ENCODE measurements around the gene ABCG1.

Gene ABCG1

DNA sequence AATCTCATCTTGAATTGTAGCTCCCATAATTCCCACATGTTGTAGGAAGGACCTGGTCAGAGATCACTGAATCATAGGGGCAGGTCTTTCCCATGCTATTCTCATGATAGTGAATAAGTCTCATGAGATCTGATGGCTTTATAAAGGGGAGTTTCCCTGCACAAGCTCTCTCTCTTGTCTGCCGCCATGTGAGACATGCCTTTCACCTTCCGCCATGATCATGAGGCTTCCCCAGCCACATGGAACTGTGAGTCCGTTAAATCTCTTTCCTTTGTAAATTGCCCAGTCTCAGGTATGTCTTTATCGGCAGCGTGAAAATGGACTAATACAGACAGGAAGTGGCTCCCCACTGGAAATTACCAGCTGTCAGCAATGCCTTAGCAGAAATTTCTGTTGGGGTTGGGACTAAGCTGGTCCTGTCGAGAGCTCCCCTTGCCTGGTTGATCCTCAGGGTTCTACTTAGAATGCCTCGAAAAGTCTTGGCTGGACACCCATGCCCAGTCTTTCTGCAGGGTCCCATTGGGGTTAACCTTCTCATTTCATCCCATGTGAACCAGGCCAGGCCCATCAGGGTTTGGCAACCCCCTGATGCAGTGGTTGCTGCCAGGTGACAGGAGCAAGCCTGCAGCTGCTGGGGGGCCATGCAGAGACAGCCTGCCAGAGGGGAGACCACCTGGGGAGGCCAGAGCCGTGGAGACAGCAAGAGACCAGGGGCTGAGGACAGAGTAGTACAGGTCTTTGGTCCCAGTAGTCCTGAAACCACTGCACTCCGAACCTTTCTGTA, 2.8 kb upstream of the ABCG1 start:
- no peak for DNase-seq

DNA sequence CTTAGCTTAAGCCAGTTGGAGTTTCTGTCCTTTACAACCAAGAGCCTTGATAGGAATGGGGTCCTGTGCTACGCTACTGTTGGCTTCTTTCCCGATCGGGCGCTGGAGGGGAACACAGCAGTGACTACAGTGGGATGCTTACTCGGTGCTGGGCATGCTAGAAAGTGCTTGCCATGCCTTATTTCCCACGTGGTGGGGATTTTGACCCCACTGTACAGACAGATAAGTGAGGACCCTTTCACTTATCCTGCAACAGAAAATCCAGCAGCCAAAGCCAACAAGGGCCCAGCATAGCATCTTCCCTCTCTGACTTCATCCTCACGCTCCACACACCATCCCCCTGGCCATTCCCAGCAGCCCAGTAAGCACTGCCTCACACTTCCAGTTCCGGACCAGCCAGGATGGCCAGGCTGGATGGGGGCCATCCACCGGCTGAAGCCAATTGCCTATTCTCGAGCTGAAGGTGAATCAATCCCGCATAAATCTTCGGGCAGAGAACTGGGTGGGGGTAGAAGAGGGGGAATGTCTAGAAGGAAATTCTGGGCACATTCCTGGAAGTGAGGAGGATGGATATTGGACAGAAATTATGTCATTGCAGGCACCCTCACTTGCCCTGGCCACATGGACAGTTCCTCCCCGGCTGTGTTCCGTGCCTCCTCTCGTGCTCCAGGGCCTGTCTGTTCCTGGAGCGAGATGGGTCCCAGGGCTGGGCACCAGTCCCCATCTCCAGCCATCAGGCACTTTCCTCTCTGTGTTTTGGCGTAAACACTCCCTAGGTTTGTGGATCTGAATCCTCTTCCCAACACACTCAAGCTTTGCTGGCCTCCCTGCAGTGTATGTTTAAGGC, 2.0 kb upstream of the ABCG1 start:
- no peak for DNase-seq

DNA sequence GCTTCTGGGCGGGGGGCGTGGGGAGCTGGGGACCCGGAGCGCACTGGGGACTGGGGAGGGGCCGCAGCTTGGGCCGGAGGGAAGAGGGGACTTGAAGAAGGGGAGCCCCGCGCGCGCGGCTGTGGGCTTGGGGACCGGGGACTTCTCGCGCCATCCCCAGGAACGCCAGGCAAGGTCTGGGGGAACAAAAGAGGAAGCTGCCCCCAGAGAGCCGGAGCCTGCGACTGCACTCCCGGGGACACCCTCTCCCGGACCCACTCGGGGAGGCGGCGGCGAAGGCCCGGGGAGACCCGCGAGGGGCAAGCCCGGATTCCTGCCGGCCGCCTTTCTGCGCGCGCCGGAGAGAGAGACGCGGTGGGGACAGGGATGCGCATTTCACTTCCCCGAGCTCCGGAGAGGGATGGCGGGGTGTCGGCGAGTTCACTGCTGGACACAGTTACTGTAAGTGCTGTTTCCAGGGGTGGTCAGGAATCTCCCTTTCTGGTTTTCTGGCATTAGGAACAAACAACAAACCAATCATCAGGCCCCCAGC, 732 bp downstream of the ABCG1 start:
- no peak for DNase-seq

DNA sequence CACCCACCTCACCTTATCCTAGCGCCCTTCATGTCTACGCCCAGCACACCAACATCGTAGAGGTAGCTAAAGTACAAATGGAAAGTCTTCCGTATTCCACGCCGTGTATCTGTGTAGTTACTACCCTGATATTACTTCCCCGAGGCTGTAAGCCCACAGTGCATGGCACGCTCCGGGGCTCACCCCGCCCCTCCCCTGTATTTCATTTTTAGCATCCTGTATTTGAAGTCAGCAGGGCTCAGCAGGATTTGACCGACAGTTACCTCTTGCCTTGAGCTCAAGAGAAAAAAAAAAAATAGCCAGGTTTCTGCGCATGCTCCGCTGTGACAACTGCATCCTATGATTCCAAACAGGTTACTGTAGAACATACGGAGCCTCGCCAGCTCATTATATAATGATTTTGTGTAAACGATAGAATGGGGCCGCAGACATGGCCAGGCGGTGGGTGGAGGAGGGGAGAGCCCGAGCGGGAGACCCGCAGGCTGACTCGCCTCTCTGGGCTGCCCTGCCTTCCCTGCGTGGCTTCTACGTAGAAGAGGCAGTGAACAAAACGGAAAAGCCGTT, 1.3 kb downstream of the ABCG1 start:
- DNase-seq = peak; percentile 56

DNA sequence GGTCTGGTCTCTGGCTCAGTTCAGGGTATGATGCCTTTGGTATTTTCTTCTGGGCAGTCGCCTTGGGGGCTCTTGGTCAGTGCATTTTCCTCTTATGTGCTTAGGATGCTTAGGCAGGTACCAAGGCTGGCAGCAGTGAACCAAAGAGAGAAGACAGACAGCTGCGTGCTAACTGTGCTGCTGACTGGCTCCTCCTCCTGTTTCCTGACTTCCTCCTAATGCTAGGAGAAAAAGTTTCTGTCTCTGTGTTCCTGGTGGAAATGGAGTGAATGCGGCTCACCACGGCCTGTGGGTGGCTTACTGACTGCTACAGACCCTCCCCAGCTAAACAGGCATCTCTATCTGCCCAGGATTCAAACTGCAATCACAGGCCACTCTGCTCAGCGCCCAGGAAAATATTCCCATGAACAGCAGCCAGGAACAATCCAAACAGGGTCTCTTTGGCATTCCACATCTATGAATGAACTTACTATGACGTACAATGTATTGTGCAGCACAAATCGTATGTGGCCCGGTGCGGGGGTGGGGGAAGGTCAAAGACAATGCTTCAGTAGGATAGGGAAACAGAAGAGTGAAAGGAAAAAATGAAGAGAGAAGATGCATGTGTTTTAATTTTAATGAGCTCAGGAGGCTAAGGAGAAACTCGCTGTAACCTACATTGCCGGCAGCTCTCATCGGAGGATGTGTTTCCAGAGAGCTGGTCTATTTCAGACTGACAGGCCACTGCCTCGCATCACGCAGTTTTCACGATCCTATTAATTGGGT, 2.8 kb downstream of the ABCG1 start:
- no peak for DNase-seq

DNA sequence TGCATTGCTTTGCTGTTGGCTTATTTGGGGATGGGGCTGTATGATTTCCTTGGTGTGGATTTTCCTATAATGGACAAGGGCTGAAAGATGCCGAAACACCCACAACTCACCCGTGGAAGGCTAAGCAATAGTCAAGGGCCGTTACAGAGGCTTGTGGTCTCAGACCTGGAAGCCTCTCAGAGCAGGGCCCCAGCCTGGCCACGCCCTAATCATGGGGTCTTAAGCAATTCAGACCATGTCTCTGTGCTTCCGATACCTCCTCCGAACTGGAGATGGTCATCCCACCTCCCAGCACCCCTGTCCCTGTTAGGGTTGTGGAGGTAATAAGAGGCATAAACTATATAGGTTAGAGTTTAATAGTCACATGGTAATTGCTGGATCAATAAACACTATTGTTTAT, 3.4 kb downstream of the ABCG1 start:
- no peak for DNase-seq

DNA sequence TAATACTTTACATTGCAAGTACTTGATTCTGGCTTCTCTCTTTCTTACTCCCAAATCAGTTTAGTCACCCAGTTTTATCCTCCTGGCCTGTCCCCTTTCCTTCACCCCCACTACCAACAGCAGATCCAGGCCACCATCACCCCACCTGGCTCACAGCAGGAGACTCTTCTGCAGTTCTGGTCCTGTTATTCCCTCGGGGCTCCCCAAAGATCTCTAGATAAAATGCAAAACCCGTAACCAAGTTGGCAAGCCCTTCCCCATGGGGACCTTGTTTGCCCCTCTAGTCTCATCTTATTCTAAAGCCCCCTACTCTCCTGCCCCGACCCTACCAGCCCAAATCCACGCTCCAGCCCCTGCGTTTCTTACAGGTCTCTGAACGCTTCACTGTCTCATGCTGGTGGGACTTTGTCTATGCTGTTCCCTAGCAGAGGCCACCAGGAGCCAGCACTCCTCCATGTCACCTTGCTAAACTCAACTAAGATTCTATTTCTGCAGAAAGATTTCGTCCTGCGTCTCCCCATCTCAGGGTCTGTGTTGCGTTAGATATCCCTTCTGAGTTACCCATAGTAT, 4.0 kb downstream of the ABCG1 start:
- no peak for DNase-seq

DNA sequence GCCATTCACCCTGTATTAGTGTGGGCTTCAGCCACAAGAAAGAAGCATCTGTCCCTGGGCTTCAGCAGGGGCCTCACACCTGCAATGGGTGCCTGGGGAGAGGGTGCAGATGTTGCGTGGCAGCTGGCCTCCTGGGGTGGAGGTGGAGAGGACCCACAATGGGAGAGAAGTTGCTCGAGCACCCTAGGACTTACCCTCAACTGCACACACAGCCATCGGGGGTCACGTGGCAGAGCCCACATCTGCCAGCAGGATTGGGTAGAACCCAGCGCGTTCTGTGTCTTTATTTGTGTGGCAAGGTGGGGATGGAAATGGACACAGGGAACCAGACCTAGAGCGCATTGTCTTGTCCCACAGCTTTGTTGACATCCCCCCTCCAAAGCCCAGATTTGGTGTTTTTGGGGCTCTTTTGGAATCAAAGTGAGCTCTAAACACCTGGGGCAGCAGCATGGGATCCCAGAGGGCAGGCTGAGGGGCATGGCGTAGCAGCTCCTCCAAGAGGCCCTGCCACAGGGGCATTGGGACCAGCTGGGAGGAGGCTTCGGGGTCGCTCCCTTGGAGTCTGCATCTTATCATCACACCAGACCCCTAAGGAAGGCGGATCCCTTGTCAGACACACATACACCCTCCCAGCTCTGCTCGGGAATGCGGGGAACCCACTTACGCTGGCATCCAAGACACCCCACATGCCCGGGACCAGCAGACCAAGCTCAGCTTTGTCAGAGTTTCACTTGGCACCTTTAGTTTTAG, 5.1 kb downstream of the ABCG1 start:
- DNase-seq = no peak

DNA sequence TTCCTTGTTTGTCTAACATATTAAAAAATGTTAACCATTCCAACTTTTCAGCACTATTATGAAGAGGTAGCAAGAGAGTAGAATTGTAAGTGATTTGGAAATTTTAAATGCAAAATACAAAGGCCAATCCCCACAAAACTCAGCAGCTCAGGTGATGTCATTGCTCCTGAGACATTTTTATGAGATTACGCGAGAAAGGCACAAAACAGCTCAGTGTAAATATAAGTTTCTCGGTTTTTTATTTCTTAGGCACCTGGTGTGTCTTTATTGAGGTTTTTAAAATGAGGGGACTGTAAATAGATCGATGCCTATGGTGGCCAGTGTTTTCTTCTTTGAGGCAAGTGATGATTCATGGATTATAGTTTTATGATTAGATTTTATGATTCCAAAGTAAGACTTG, 6.1 kb downstream of the ABCG1 start:
- DNase-seq = no peak

DNA sequence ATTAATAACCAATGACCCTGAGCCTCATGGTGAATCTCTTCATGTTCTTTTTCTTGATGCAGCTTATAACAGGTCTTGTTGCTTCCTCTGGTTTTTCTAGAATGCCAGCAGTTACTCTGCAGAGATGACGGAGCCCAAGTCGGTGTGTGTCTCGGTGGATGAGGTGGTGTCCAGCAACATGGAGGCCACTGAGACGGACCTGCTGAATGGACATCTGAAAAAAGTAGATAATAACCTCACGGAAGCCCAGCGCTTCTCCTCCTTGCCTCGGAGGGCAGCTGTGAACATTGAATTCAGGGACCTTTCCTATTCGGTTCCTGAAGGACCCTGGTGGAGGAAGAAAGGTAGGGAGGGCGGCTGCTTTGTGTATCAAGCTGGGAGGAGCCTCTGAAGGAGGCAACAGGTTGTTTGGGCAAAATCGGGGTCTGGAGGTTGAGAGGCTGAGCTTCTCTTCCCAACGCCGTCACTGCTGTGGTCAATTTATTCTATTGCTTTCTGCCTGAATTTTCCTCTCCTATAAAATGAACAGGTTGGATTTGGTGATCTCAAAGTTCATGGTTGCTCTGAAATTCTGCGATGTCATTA, 6.7 kb downstream of the ABCG1 start:
- no peak for DNase-seq

DNA sequence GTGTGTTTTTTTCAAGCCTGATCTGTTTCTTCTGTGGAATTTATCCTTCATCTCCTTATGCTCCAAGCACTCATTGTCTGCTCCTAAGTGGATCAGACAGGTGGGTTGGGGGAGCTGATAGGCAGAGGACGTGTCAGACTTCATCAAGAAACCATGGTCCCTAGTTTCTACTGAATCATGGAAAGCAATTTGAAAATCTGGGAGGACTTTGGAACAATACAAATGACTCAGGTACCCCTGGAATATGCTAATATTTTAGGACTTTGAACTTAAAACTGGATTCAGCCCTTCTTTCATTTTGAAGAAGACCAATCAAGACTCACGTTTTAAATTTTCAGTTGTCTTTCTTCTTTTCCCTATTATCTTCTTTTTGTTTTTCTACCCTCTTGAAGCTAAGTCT, 7.7 kb downstream of the ABCG1 start:
- no peak for DNase-seq

DNA sequence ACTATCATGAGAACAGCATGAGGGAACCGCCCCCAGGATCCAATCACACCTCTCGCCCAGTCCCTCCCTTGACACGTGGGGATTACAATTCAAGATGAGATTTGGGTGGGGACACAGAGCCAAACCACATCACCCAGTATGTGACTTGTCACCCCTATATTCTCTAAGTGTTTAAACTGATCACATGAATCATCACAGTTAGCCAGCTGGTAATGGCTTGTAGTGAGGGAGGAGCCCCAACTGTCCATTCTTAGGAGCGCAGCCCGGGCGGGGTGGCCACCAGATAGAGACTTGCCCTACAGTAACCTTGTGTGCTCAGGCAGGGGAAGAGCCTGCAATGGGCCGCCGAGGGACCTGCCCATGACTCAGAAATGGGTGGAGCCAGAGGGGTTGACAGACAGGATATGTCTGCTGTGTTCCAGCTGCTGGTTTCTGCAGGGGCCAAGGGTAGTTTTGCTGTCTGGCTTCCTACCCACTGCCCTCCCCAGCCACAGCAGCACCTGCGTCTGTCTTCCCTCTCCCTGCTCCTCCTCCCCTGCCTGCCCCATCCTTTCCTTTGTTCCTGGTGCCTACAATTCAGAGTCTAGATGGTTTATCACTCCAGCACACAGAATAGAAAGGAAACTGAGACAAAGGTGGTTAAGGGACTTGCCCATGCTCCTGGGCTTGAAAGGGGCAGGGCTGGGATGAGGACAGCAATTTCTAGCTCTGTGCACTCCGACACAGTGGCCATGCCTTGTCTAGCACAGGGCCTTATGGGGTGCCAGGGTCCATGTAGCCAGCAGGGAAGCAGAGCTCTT, 9.2 kb downstream of the ABCG1 start:
- DNase-seq = peak; percentile 91

DNA sequence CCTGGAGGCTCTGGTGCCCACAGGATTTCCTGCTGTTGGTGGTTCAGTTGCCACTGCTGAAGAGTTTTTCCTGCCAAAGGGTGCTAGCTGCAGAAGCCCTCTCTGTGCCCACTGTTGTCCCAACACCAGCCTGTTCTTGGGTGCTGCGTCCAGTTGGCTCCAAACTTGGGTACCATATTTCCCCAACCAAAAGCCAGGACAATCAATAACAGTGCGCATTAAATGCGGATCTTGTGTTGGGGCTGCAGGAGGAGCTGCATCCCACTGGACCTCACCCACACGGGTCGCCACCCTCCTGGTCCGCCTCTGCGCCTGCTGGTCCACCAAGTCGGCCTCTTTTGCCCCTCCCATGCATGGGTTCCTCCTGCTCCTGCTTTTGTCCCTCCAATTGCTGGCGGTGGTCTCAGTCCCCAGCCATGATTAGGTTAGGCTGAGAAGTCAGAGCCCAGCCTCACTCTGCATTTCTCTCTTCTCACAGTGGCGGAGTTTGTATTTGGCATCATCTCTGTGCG, 9.8 kb downstream of the ABCG1 start:
- DNase-seq = no peak

DNA sequence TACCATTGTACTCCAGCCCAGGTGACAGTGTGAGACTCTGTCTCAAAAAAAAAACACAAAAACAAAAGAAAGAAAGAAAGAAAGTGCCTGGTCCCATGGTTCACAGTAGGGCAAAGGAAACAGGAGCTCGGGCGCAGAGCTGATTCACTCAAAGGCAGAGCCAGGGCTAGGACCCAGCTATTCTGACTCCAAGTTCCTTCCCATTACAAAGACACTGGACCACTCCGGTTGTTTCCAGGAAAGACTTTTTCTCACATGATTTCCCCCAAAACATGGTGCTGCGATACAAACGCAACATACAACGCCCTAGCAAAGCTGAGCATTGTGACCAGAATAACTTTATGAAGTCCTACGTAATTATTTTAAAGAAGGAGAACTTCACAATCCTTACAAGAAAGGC, 10.7 kb downstream of the ABCG1 start:
- DNase-seq = no peak

DNA sequence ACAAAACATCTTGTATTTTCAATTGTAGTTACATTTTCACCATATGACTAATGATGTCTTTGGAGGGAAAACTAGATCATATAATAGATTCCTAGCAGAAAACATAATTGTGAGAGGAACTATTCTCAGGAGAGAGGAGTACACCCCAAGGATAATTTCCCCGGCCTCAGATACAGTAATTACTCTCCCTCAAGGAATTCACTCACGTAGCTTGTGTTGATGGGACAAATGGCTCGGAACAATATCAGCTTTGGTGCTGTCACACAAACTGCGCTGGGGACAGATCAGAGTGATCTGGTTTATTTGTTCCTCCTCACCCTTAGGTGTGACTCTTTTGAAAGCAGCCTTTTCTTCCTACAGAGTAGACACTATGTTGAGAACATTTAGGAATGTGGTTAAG, 11.2 kb downstream of the ABCG1 start:
- DNase-seq = no peak

DNA sequence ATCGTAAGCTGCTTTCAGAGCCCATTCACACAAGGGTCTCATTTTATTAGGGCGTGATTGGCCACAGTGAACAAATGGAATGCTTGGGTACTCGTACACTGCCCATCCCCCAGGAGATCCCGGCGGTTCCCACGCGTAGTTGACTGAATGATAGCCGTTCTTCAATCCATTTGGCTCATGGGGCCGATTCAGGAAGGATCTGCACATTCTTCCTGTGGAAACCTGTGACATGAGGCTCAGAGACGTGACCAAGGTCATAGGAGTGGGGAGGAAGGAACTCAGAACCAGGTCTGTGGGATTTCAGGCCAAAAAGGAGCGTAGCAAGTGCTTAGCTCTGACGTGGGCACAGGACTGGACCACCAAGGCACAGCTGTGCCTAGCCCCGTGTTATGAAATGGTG, 11.7 kb downstream of the ABCG1 start:
- DNase-seq = no peak

DNA sequence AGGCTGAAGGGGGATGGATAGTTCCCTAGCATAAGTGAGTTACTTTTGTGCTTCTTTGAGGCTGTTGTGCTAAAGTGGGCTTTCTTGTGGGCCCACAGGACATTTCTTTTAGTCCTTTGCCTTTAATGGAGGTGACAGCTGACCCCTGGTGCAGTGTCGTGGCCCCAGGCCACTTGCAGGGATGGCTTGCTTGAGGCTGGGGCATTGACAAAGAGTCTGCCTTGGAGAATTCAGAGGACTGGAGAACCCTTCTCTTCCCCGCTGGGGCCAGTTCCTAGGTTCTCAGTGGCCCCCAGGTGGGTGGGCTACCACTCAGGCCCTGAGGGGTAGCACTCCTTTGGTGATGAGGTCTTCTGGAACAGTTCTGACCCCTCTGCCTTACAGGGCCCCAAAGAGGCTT, 12.8 kb downstream of the ABCG1 start:
- DNase-seq = no peak

DNA sequence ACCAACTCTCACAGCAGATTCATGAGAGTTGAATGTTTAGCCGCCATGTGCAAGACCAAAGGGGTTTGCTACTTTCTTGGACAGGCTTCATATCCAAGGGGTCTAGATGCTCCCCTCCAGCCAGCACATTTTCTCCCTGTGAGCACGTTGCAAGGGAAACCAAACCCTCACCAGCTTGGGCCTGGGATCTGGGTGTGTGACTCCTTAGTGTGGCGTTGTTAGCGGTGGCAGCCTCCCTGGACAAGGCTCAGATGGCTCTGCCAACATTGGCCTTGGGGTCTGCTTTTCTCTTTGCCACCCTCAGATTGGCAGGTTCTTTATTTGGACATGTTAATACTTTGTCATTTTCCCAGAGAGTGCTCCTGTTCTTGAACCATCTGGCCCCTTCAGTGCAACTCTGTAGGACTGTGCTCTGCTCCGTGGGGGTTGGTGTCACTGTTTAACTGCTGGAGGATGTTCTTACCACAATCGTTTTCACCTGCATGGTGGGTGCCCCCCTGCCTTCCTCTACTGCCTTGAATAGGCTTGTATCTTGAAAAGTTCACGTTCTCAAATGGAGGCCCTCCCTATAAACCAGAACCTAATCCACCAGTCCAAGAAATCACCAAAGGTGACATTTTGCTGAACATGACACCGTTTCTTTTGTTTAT, 13.4 kb downstream of the ABCG1 start:
- no peak for DNase-seq

DNA sequence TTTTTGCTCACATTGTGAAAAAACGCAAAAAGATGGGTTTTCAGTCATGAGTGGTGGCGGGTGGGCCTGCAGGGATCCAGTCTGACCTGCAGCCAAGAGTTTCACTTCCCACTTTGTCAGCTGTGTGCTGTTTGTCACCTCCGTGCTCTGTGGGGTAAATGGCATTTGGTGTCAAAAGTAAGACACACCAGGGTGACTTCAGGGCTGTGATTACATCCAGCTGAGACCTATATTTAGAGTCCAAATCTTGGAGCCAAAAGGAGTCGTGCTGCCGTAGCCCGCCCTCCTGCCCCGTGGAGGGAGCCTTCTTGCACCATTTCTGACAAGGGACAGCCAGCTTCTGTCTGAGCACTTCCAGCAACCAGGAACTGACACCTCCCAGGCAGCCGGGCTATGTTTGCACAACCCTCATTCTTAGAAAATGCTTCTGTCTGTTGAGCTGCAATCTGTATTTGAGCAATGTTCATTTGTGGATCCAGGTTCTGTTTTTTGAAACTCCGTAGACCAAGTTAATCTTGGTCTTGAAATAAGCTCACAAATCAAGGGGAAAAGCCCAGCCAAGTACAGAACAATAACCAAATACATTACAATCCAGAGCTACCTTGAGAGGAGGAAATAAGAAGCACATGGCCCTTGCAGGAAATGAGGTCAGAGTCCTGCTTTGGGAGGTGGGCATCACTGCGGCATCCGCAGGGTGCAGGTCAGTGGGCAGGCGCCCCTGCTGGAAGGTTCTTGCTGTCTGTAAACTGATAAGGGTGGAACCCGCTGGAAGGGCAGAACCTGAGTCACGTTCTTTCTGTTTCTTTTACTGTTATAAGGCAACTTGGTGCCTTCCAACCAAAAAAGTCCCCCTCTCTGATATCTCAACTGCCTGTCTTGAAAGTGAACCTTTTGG, 14.4 kb downstream of the ABCG1 start:
- DNase-seq = peak; percentile 79
